ENCODE results near the gene ELF1.

DNA sequence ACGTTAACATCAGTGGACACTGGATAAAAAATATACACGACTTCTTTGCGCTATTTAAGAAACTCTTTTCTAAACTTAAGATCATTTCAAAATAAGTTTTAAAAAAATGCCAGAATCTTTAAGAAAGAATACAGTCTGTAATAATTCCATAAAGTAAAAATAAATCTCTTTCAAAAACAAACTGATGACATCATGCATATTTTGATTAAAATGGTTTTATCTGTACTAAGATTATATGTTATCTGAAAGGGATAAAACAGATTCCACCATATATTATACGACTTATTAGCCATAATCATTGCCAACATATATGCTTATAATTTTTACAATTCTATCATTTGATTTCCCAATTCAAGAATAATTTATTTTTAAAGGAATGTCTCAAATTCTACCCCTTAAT lies 15.3 kb upstream of the ELF1 start:
- TF ChIP-seq RAD21 (IDR thresholded peaks at IDR 0.05; ENCODE audit: low read length) (no peak), RFX5 (IDR thresholded peaks at IDR 0.05; ENCODE audit: low read depth, low read length) (no peak), POLR2A (IDR thresholded peaks at IDR 0.05; ENCODE audit: low read depth, low read length) (no peak), MAZ (IDR thresholded peaks at IDR 0.05; ENCODE audit: borderline replicate concordance, low read depth, low read length) (no peak), BHLHE40 (IDR thresholded peaks at IDR 0.05; ENCODE audit: low read depth, low read length) (no peak), SMC3 (IDR thresholded peaks at IDR 0.05; ENCODE audit: low read depth, low read length) (no peak), CEBPB (IDR thresholded peaks at IDR 0.05; ENCODE audit: low read depth, low read length) (no peak), RCOR1 (IDR thresholded peaks at IDR 0.05; ENCODE audit: insufficient replicate concordance, low read length) (no peak), FOS (IDR thresholded peaks at IDR 0.05; ENCODE audit: low read depth, low read length) (no peak), MAFK (IDR thresholded peaks at IDR 0.05; ENCODE audit: low read depth, low read length) (no peak)
- TF ChIP-seq, protein P1, sequence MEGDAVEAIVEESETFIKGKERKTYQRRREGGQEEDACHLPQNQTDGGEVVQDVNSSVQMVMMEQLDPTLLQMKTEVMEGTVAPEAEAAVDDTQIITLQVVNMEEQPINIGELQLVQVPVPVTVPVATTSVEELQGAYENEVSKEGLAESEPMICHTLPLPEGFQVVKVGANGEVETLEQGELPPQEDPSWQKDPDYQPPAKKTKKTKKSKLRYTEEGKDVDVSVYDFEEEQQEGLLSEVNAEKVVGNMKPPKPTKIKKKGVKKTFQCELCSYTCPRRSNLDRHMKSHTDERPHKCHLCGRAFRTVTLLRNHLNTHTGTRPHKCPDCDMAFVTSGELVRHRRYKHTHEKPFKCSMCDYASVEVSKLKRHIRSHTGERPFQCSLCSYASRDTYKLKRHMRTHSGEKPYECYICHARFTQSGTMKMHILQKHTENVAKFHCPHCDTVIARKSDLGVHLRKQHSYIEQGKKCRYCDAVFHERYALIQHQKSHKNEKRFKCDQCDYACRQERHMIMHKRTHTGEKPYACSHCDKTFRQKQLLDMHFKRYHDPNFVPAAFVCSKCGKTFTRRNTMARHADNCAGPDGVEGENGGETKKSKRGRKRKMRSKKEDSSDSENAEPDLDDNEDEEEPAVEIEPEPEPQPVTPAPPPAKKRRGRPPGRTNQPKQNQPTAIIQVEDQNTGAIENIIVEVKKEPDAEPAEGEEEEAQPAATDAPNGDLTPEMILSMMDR (conservative IDR thresholded peaks at IDR 0.05; ENCODE audit: low read depth, low read length) = no peak
- TF ChIP-seq, protein P2, sequence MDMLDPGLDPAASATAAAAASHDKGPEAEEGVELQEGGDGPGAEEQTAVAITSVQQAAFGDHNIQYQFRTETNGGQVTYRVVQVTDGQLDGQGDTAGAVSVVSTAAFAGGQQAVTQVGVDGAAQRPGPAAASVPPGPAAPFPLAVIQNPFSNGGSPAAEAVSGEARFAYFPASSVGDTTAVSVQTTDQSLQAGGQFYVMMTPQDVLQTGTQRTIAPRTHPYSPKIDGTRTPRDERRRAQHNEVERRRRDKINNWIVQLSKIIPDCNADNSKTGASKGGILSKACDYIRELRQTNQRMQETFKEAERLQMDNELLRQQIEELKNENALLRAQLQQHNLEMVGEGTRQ (IDR thresholded peaks at IDR 0.05; ENCODE audit: low read depth, low read length) = no peak
- TF ChIP-seq, protein P3, sequence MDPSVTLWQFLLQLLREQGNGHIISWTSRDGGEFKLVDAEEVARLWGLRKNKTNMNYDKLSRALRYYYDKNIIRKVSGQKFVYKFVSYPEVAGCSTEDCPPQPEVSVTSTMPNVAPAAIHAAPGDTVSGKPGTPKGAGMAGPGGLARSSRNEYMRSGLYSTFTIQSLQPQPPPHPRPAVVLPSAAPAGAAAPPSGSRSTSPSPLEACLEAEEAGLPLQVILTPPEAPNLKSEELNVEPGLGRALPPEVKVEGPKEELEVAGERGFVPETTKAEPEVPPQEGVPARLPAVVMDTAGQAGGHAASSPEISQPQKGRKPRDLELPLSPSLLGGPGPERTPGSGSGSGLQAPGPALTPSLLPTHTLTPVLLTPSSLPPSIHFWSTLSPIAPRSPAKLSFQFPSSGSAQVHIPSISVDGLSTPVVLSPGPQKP (IDR thresholded peaks at IDR 0.05; ENCODE audit: borderline replicate concordance, low read depth, low read length) = no peak
